Mucosa of descending colon (tissue), 3 donors: ENCODE data around the gene FNDC11. TPM values are rescaled to one million over a fixed set of nuclear protein-coding genes. Genes with fewer than 3 reads are reported as not detected.

Experiments
- ATAC-seq: fragments of 200-7000 bp; cut with Tn5 transposase; one replicate; pipeline ENCODE4 v1.9.1; 2020; ENCODE audit warnings: mild to moderate bottlenecking, moderate library complexity
- DNase-seq, 3 donors: peaks; one replicate each; pipeline ENCODE4 v3.0.0-alpha.2; 2020
- H3K36me3 ChIP-seq: fragments of 200-600 bp; one replicate; pipeline ENCODE4 v1.8.0; 2021; ENCODE audit warnings: low read depth, mild to moderate bottlenecking
- H3K4me1 ChIP-seq: fragments of 200-600 bp; one replicate; pipeline ENCODE4 v1.8.0; 2021; ENCODE audit warnings: low read depth, mild to moderate bottlenecking
- H3K4me3 ChIP-seq: fragments of 200-600 bp; one replicate; pipeline ENCODE4 v1.8.0; 2021; ENCODE audit warnings: mild to moderate bottlenecking
- H3K9me3 ChIP-seq: fragments of 200-600 bp; one replicate; pipeline ENCODE4 v1.8.0; 2021; ENCODE audit warnings: mild to moderate bottlenecking
- CTCF ChIP-seq: fragments of 200-600 bp; IDR thresholded peaks from one replicate; pipeline ENCODE4 v1.8.0; 2022; ENCODE audit warnings: antibody characterized with exemption, mild to moderate bottlenecking
- intact Hi-C, 2 donors: fragments of 100-400 bp; cut with DNase I in 1 of 2; cut with micrococcal nuclease in 1 of 2; formaldehyde crosslinking; loops; one replicate each; pipeline versions ENCODE4 v1.11.0 to v1.11.1; 2022; cut with DNase I, micrococcal nuclease
- total RNA-seq, 3 donors: library from RNA; stranded (reverse); fragmentation: NEBNext Ultra II Directional in 2 of 3; extraction: Animal tissue kit (Norgen Biotek cat#: 25700) in 2 of 3; gene quantifications; one replicate each; pipeline versions ENCODE4 v1.2.1 to v1.2.4, GENCODE V29; 2021 to 2023
- donor health status: DM: no; HTN: no; CAD: no; lungs with moderate emphysema.
- donor health status: DM: no; HTN: no; CAD: no.
- donor health status: DM: no; HTN: yes; CAD: no.

FNDC11 gene
- total RNA-seq, 3 donors from 2014 or later = 0.19 to 0.25 TPM; not detected in 1

GRCh38 chr20:63560333-63560805 is 6.4 kb downstream of the FNDC11 start:
- intact Hi-C loops = no loop called here
- no peak for TF ChIP-seq CTCF
- H3K4me3 ChIP-seq = no peak overlapping the region
- ATAC-seq = no peak
- no peak for DNase-seq
- H3K9me3 ChIP-seq = no peaks in the 10 kb centered on the region
- no peaks in the 10 kb centered on the region for H3K4me1 ChIP-seq
- no peaks in the 10 kb centered on the region for H3K36me3 ChIP-seq

DNA sequence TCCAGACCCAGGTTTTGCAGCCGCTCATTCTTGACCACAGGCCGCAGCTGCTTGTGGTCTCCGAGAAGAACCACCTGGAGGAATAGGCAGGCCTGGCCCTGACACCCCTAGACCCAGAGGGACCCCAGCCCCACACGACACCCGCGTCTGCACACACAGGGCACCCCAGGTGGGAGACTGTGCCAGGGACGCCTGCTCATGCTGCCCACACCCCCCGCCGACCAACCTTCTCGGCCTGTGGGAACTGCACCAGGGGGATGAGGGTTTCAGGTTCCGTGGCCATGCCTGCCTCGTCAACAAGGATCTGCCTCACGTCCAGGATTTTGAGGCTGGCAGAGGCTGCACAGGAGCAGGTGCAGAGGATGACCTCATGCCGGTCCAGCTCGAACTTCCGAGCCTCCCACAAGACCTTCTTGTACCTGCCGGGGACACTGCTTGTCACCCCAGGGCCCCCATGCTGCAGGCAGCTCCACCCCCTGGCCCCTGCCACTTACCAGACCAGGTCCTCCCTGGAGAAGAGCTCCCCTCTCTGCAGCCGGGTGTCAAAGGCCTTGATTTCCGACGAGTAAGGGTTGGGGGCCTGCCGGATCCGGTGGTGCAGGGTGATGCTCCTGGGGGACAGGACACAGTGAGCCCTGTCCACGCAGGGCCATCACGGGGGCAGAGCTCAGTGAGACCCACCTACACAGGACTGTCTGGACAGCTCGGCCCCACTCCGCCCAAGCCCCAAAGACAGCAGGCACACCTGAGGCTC is 7.1 kb downstream of the FNDC11 start:
- no peaks in the 10 kb centered on the region for H3K9me3 ChIP-seq
- DNase-seq = peak in 1 of 3 donors; percentile 53
- intact Hi-C loops = no loop called here
- H3K4me3 ChIP-seq = no peak overlapping the region
- H3K36me3 ChIP-seq = no peaks in the 10 kb centered on the region
- ATAC-seq = no peak
- H3K4me1 ChIP-seq = no peaks in the 10 kb centered on the region
- TF ChIP-seq CTCF = no peak

DNA sequence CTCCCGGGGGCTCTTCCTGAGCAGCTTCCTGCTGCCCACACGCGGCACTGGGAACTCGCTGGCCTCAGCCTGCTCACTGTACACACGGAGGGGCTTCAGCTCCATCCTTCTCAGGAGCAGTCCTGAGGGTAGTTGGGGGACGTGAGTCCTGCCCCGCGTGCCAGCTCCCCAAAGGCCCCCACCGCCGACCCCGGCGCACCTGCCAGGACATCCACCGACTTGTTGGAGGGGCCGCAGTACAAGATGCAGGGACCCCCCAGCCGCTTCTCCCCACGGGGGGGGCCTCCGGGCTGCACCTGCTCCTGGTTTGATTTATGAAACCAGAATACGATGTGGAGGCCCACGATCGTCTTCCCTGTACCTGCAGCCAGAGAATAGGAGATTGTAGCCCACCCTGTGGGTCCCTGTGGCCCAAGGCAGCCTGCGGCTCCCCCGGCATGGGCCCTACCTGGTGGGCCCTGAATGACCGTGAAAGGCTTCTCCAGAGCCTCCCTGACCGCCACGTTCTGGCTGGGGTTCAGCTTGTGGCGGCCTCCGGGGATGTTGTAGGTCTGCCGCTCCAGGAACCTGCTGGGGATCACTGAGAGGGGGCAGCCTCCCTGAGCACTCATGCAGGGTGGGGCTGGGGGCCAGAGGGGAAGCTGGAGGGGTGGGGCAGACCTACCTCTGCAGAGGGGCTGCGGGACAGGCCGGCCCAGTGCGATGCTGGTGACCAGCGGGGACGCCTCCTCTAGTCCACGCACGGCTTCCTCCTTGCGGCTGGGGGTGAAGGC is 7.9 kb downstream of the FNDC11 start:
- no peaks in the 10 kb centered on the region for H3K4me1 ChIP-seq
- no peaks in the 10 kb centered on the region for H3K9me3 ChIP-seq
- H3K36me3 ChIP-seq = no peaks in the 10 kb centered on the region
- H3K4me3 ChIP-seq = no peak overlapping the region
- TF ChIP-seq CTCF = no peak
- intact Hi-C loops = no loop called here
- DNase-seq = peak in 1 of 3 donors; percentile 45
- ATAC-seq = no peak

DNA sequence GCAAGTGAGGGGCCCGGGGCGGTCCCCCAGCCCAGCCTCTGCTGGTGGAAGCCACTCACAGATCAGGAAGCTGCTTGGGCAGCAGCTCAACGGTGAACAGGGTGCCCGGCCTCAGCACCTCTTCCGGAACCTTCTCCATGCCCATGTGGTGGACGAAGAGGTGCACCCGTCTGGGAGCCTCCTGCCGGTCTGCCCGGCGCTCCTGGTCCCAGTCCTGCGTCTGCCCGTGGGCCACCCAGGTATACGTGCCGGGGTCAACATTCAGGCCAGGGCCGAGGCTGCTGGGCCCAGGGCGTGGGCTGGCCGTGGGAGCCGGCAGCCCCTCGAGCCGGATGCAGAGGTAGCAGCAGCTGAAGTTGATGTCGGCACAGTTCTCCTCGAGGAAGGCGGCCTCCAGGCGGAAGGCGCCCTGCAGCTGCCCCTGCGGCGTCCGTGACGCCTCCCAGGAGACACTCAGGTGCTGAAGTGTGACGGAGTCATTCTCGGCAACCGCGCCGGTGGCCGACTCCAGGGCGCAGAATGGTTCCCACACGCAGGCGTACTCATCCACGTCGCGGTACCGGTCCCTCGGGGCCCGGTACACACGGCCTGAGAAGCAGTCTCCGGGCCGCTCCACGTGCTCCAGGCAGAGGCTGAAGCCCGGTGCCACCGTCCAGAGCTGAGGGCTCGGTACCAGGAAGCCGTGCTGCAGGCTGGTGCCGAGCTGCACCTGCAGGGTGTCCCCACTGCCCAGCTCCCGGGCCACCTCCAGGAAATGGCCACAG is 8.7 kb downstream of the FNDC11 start:
- no peak overlapping the region for H3K4me3 ChIP-seq
- DNase-seq (peak in 1 of 3 donors; percentile 49), ATAC-seq (no peak)
- TF ChIP-seq CTCF = no peak
- no peaks in the 10 kb centered on the region for H3K36me3 ChIP-seq
- no peaks in the 10 kb centered on the region for H3K9me3 ChIP-seq
- H3K4me1 ChIP-seq = no peaks in the 10 kb centered on the region
- intact Hi-C loops = no loop called here

DNA sequence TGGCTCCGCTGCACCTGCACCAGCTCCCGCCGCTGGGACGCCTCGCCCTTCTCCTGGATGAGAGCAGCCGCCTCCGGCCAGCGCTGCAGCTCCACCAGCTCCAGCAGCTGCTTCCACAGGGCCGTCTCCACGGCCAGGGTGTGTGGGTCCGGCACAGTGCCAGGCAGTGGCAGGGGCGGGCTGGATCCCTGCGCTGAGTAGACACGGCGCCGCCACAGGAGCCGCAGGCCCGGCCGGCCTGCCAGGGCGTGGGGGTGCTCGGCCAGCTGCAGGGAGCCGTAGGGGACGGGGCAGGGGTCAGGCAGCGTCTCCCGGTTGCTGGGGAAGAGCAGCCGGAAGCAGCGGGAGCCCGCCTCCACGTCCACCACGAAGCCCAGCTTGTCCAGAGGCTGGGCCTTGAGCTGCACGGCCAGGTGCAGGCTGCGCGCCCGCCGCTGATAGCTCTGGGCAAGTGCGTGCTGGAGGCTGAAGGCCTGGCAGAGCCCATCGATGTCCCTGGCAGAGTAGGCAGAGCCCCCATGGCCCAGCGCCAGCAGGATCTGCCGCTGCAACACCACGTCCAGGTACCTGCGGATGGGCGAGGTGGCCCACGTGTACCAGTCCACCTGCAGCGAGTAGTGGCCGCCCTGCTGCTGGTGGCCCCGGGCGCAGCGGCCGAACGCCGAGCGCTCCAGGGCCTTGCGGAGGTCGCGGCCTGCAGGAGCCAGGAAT is 9.4 kb downstream of the FNDC11 start:
- peak in 1 of 3 donors; percentile 44 for DNase-seq
- H3K4me1 ChIP-seq = peaks cover 5% of the 10 kb centered on the region
- TF ChIP-seq CTCF = no peak
- ATAC-seq = no peak
- H3K9me3 ChIP-seq = no peaks in the 10 kb centered on the region
- H3K36me3 ChIP-seq = no peaks in the 10 kb centered on the region
- intact Hi-C loops = no loop called here
- no peak overlapping the region for H3K4me3 ChIP-seq
